Peyer's patch (tissue), 4 donors: ENCODE measurements around the gene RRBP1. TPM values are rescaled to one million over a fixed set of nuclear protein-coding genes. Genes with fewer than 3 reads are reported as not detected.

Source experiments
- DNase-seq, 3 donors: peaks; one replicate each; pipeline ENCODE4 v3.0.0-alpha.2; 2017 to 2019
- H3K27ac ChIP-seq, 4 donors: fragments of 200-600 bp; sonication (generic); one replicate each; pipeline ENCODE4 v1.5.1; 2016 to 2019
- H3K27me3 ChIP-seq, 2 donors: fragments of 200-600 bp; sonication (generic); one replicate each; pipeline ENCODE4 v1.5.1; 2019
- H3K36me3 ChIP-seq, 3 donors: fragments of 200-600 bp; sonication (generic); one replicate each; pipeline ENCODE4 v1.5.1; 2016 to 2019
- H3K4me1 ChIP-seq, 4 donors: fragments of 200-600 bp; sonication (generic); one replicate each; pipeline ENCODE4 v1.5.1; 2016 to 2019
- H3K4me3 ChIP-seq, 4 donors: fragments of 200-600 bp; sonication (generic); 1 replicate in 3 of 4; 2 replicates in 1 of 4; pipeline ENCODE4 v1.5.1; 2016 to 2019; ENCODE audit warnings: mild to moderate bottlenecking in 1 of 4
- H3K9me3 ChIP-seq, 4 donors: fragments of 200-600 bp; sonication (generic); one replicate each; pipeline ENCODE4 v1.5.1; 2016 to 2019; ENCODE audit warnings: mild to moderate bottlenecking in 1 of 4
- POLR2A ChIP-seq, 2 donors: fragments of 450-650 bp; IDR thresholded peaks; one replicate each; pipeline ENCODE4 v1.5.1; 2017; ENCODE audit warnings: antibody characterized with exemption in 2 of 2, mild to moderate bottlenecking in 2 of 2, moderate library complexity in 2 of 2
- total RNA-seq, 4 donors: library from RNA; depleted of rRNA; stranded (reverse); fragments of >200 nt; gene quantifications; one replicate each; pipeline ENCODE4 v1.1.0, GENCODE V29; 2016
- TF ChIP-seq, protein P1 (sequence below), 6 experiments: fragments of 450-650 bp in 4 of 6; fragments of 200-600 bp in 2 of 6; sonication (generic) in 1 of 6; IDR thresholded peaks; one replicate each; pipeline ENCODE4 v1.5.1; 2017 to 2019; ENCODE audit warnings: antibody characterized with exemption in 6 of 6, mild to moderate bottlenecking in 3 of 6, moderate library complexity in 1 of 6

The RRBP1 gene
- total RNA-seq, 4 donors from 2014 or later: 169 to 328 (median 249) TPM

GRCh38 chr20:17583126-17583525 is 98.9 kb downstream of the RRBP1 start:
- Histone ChIP-seq H3K27me3 (no peaks in the 10 kb centered on the region), H3K27ac (no peak overlapping the region), H3K4me1 (peaks cover 0 to 15% (median 0%) of the 10 kb centered on the region in 4 donors), H3K4me3 (no peak overlapping the region), H3K36me3 (no peaks in the 10 kb centered on the region), H3K9me3 (no peaks in the 10 kb centered on the region)
- DNase-seq: no peak
- no peak for TF ChIP-seq POLR2A (IDR thresholded peaks at IDR 0.05)
- TF ChIP-seq, protein P1, sequence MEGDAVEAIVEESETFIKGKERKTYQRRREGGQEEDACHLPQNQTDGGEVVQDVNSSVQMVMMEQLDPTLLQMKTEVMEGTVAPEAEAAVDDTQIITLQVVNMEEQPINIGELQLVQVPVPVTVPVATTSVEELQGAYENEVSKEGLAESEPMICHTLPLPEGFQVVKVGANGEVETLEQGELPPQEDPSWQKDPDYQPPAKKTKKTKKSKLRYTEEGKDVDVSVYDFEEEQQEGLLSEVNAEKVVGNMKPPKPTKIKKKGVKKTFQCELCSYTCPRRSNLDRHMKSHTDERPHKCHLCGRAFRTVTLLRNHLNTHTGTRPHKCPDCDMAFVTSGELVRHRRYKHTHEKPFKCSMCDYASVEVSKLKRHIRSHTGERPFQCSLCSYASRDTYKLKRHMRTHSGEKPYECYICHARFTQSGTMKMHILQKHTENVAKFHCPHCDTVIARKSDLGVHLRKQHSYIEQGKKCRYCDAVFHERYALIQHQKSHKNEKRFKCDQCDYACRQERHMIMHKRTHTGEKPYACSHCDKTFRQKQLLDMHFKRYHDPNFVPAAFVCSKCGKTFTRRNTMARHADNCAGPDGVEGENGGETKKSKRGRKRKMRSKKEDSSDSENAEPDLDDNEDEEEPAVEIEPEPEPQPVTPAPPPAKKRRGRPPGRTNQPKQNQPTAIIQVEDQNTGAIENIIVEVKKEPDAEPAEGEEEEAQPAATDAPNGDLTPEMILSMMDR (IDR thresholded peaks at IDR 0.05): no peak

DNA sequence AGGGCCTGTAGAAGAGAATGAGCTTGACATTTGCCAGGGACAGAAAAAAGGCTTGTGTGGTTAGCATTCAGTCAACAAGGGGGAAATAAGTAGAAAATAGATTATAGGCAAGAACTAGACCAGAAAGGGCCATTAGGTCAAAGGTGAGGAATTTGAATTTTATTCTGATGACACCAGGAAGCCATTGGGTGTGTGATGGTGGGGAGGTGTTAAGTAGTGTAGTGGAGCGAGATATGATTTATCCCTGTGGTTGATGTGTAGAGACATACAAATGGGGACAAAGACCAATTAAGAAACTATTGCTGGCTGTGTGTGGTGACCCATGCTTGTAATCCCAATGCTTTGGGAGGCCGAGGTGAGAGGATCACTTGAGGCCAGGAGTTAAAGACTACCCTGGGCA is 101.1 kb downstream of the RRBP1 start:
- Histone ChIP-seq H3K9me3 (no peaks in the 10 kb centered on the region), H3K27me3 (no peaks in the 10 kb centered on the region), H3K27ac (no peak overlapping the region), H3K4me3 (no peak overlapping the region), H3K4me1 (peaks cover 0 to 15% (median 0%) of the 10 kb centered on the region in 4 donors), H3K36me3 (no peaks in the 10 kb centered on the region)
- TF ChIP-seq POLR2A (IDR thresholded peaks at IDR 0.05): no peak
- no peak for DNase-seq

DNA sequence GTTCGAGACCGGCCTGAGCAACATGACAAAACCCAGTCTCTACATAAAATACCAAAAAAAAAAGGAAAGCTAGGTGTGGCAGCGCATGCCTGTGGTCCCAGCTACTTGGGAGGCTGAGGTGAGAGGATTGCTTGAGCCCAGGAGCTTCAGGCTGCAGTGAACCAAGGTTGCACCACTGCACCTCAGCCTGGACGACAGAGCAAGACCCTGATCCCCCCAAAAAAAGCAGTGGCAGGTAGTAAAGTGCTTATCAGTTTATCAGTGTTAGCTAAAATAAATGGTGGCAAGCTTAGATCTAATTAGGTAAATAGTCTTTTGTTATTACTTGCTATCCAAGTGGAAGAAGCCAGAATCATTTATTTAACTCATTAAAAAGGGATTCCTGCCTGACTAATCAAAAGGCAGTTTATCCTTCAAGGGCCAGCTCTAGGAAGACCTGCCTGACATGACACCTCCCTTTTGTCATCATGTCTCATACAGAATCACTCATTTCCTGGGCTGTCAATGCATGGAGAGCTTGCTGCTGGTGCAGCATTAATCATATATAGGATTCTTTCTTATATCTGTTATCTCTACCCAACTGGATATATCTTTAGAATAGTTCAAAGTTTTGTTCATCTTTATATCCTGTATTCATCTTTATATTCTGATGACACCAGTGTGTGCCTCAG is 102.5 kb downstream of the RRBP1 start:
- H3K27ac ChIP-seq: no peak overlapping the region
- no peaks in the 10 kb centered on the region for H3K9me3 ChIP-seq
- TF ChIP-seq POLR2A (IDR thresholded peaks at IDR 0.05): no peak
- TF ChIP-seq, protein P1 (IDR thresholded peaks at IDR 0.05): no peak
- H3K4me3 ChIP-seq: no peak overlapping the region
- no peak for DNase-seq
- H3K27me3 ChIP-seq: no peaks in the 10 kb centered on the region
- H3K4me1 ChIP-seq: peaks cover 0 to 15% (median 0%) of the 10 kb centered on the region in 4 donors
- no peaks in the 10 kb centered on the region for H3K36me3 ChIP-seq

DNA sequence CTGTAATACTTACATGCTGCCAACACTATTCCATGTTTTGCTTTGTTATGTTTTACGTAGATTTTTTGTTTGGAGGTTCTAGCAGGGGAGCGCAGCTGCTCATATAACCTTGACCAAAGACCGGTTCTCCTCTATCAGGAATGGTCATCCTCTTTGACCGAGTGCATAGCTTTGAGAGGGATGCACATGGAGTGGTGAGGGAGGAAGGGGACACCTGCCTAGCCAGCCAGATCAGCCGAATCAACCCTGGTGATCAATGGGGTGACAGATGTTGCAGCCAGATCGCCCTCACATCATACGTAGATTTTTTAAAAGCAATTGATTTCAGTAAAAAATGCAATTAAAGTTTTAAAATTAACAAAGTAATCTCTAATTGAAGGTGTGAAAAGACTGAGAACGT is 105.8 kb downstream of the RRBP1 start:
- DNase-seq: no peak
- no peaks in the 10 kb centered on the region for H3K27me3 ChIP-seq
- H3K27ac ChIP-seq: no peak overlapping the region
- H3K4me3 ChIP-seq: no peak overlapping the region
- H3K9me3 ChIP-seq: no peaks in the 10 kb centered on the region
- TF ChIP-seq, protein P1 (IDR thresholded peaks at IDR 0.05): no peak
- no peak for TF ChIP-seq POLR2A (IDR thresholded peaks at IDR 0.05)
- peaks cover 0 to 46% (median 0%) of the 10 kb centered on the region in 4 donors for H3K4me1 ChIP-seq
- no peaks in the 10 kb centered on the region for H3K36me3 ChIP-seq

GRCh38 chr20:17573463-17573862 is 108.6 kb downstream of the RRBP1 start:
- no peak for DNase-seq
- Histone ChIP-seq H3K27ac (peak overlapping the region in 1 of 4 donors; percentile 2), H3K4me1 (peaks cover 0 to 31% (median 2%) of the 10 kb centered on the region in 4 donors), H3K27me3 (no peaks in the 10 kb centered on the region), H3K9me3 (no peaks in the 10 kb centered on the region), H3K36me3 (no peaks in the 10 kb centered on the region), H3K4me3 (peak overlapping the region in 1 of 4 donors; percentile 90)
- TF ChIP-seq, protein P1 (IDR thresholded peaks at IDR 0.05): no peak
- no peak for TF ChIP-seq POLR2A (IDR thresholded peaks at IDR 0.05)

DNA sequence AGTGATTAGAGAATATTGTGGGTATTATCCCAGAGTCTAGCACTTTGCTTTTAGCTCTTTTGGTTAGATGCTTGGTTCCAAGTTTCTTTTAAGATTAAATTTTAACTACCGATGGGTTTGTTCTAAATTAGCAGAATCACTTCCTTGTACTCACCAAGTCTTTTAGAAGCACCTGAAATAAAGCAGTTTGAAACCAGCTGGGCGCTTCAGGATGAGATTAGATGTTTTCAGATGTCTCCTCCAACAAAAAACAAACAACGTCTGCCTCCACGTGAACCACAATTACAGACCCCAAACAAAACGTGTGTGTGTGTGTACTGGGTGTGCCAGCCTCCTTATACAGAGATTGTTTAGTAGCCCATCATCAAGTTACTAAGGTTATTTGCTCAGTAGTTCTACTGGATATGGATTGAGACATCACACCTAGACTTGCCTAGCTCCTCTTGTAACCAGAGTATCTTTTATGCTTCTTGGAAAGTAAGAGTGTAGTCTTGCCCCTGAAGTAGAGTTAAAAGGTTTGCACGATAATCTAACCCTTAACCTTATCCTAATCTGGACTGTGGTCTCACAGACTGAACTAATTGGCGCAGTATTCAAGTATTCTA is 109.9 kb downstream of the RRBP1 start:
- peaks cover 0 to 31% (median 2%) of the 10 kb centered on the region in 4 donors for H3K4me1 ChIP-seq
- no peaks in the 10 kb centered on the region for H3K9me3 ChIP-seq
- no peak for DNase-seq
- H3K4me3 ChIP-seq: peak overlapping the region in 2 of 4 donors; percentile 8 to 90
- TF ChIP-seq, protein P1 (IDR thresholded peaks at IDR 0.05): no peak
- TF ChIP-seq POLR2A (IDR thresholded peaks at IDR 0.05): no peak
- no peaks in the 10 kb centered on the region for H3K27me3 ChIP-seq
- H3K36me3 ChIP-seq: no peaks in the 10 kb centered on the region
- peak overlapping the region in 3 of 4 donors; percentile 38 to 98 (median 93) for H3K27ac ChIP-seq
